ENCODE measurements around the gene CARD11.

CARD11 gene

GRCh38 chr7:3033136-3033535, 10.5 kb downstream of the CARD11 start:
- Histone ChIP-seq H3K27me3 (ENCODE audit: insufficient read depth, low read depth) (no peaks in the 10 kb centered on the region), H3K36me3 (ENCODE audit: insufficient read depth) (no peaks in the 10 kb centered on the region), H3K4me3 (IDR thresholded peaks at IDR 0.05; ENCODE audit: insufficient read depth, low read depth, low read length) (no peak overlapping the region), H2AFZ (ENCODE audit: low read depth) (no peak overlapping the region), H3K4me1 (ENCODE audit: low read depth, poor library complexity, severe bottlenecking) (no peaks in the 10 kb centered on the region), H4K20me1 (ENCODE audit: insufficient read depth) (no peaks in the 10 kb centered on the region), H3K4me2 (no peak overlapping the region), H3K79me2 (ENCODE audit: insufficient read depth, low read depth) (no peaks in the 10 kb centered on the region), H3K9ac (no peak overlapping the region), H3K27ac (no peak overlapping the region)
- no peak for TF ChIP-seq CTCF (conservative IDR thresholded peaks at IDR 0.05; ENCODE audit: low read depth, low read length)

DNA sequence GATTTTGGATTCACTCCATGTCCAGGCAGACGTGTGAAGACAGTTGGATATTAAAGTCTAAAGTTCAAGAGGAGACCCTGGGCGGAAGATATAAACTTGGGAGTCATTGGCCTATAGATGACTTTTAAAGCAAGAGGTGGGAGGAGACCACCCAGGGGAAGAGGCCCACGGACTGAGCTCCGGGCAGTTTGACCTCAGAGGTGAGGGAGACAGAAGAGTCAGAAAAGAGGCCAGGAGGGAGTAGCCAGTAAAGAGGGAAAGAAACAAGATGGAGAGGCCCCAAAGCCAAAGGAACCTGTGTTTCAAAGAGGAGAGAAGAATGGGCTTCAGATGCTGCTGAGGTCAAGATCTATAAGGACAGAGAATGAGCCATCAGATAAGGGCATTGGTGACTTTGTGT, 11.4 kb downstream of the CARD11 start:
- Histone ChIP-seq H3K9ac (no peak overlapping the region), H3K4me2 (no peak overlapping the region), H3K4me1 (ENCODE audit: low read depth, poor library complexity, severe bottlenecking) (no peaks in the 10 kb centered on the region), H3K4me3 (IDR thresholded peaks at IDR 0.05; ENCODE audit: insufficient read depth, low read depth, low read length) (no peak overlapping the region), H2AFZ (ENCODE audit: low read depth) (no peak overlapping the region), H3K27ac (no peak overlapping the region), H3K36me3 (ENCODE audit: insufficient read depth) (no peaks in the 10 kb centered on the region), H4K20me1 (ENCODE audit: insufficient read depth) (no peaks in the 10 kb centered on the region), H3K27me3 (ENCODE audit: insufficient read depth, low read depth) (no peaks in the 10 kb centered on the region), H3K79me2 (ENCODE audit: insufficient read depth, low read depth) (no peaks in the 10 kb centered on the region)
- no peak for TF ChIP-seq CTCF (conservative IDR thresholded peaks at IDR 0.05; ENCODE audit: low read depth, low read length)

DNA sequence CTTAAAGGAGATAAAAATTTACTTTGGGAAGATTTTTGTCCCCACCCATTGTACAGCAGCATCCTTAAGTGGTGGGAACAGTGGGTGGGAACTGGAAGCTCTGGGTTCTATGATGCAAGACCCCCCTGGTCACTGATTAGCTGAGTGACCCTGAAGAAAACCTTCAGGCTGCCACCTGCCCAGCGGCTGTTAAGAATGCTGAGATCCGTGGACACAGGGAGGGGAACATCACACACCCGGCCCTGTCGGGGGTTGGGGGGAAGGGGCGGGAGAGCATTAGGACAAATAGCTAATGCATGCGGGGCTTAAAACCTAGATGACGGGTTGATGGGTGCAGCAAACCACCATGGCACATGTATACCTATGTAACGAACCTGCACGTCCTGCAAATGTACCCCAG, 14.5 kb downstream of the CARD11 start:
- Histone ChIP-seq H3K4me1 (ENCODE audit: low read depth, poor library complexity, severe bottlenecking) (no peaks in the 10 kb centered on the region), H3K4me3 (IDR thresholded peaks at IDR 0.05; ENCODE audit: insufficient read depth, low read depth, low read length) (no peak overlapping the region), H3K4me2 (no peak overlapping the region), H3K27ac (no peak overlapping the region), H2AFZ (ENCODE audit: low read depth) (no peak overlapping the region), H3K9ac (no peak overlapping the region), H4K20me1 (ENCODE audit: insufficient read depth) (no peaks in the 10 kb centered on the region), H3K36me3 (ENCODE audit: insufficient read depth) (no peaks in the 10 kb centered on the region), H3K79me2 (ENCODE audit: insufficient read depth, low read depth) (no peaks in the 10 kb centered on the region), H3K27me3 (ENCODE audit: insufficient read depth, low read depth) (no peaks in the 10 kb centered on the region)
- no peak for TF ChIP-seq CTCF (conservative IDR thresholded peaks at IDR 0.05; ENCODE audit: low read depth, low read length)

- Histone ChIP-seq H3K27me3 (ENCODE audit: insufficient read depth, low read depth) (no peaks in the 10 kb centered on the region), H3K79me2 (ENCODE audit: insufficient read depth, low read depth) (no peaks in the 10 kb centered on the region), H3K4me3 (IDR thresholded peaks at IDR 0.05; ENCODE audit: insufficient read depth, low read depth, low read length) (no peak overlapping the region), H3K9ac (no peak overlapping the region), H3K27ac (no peak overlapping the region), H3K36me3 (ENCODE audit: insufficient read depth) (no peaks in the 10 kb centered on the region), H2AFZ (ENCODE audit: low read depth) (no peak overlapping the region), H3K4me2 (no peak overlapping the region), H3K4me1 (ENCODE audit: low read depth, poor library complexity, severe bottlenecking) (no peaks in the 10 kb centered on the region), H4K20me1 (ENCODE audit: insufficient read depth) (no peaks in the 10 kb centered on the region)
- TF ChIP-seq CTCF (conservative IDR thresholded peaks at IDR 0.05; ENCODE audit: low read depth, low read length), result no peak
Observed at GRCh38 chr7:3028758-3029093, 14.9 kb downstream of the CARD11 start.

All from KMS-11 (cell line).